K562 (cell line): ENCODE results near the gene MTA2. TPM values are rescaled to one million over a fixed set of nuclear protein-coding genes. Genes with fewer than 3 reads are reported as not detected.

ENCODE experiments used
- ASH1L ChIP-seq: fragments of 450-650 bp; IDR thresholded peaks from 2 replicates; pipeline ENCODE4 v1.6.1; 2018; ENCODE audit warnings: borderline replicate concordance, mild to moderate bottlenecking, low read depth; ENCODE audit not compliant: partially characterized antibody
- BMI1 ChIP-seq: fragments of 150-350 bp; IDR thresholded peaks from 2 replicates; pipeline ENCODE4 v1.6.1; 2014; ENCODE audit warnings: low read length
- CHD7 ChIP-seq: fragments of 200-600 bp; sonication (generic); IDR thresholded peaks from one replicate; pipeline ENCODE4 v1.6.1; 2012; ENCODE audit warnings: mild to moderate bottlenecking, low read depth, low read length, inconsistent platforms
- HDGF ChIP-seq: fragments of 450-650 bp; IDR thresholded peaks from 2 replicates; pipeline ENCODE4 v1.6.1; 2016
- MAFG ChIP-seq: fragments of 450-650 bp; conservative IDR thresholded peaks from 2 replicates; pipeline ENCODE4 v1.6.1; 2016; ENCODE audit warnings: missing genetic modification characterization, missing compliant biosample characterization
- NUFIP1 ChIP-seq: fragments of 450-650 bp; IDR thresholded peaks from 2 replicates; pipeline ENCODE4 v1.6.1; 2018; ENCODE audit not compliant: partially characterized antibody
- TSHZ1 ChIP-seq: fragments of 250-450 bp; sonication (Bioruptor Pico); IDR thresholded peaks from 2 replicates; pipeline ENCODE4 v1.4.0; 2020; ENCODE audit warnings: mild to moderate bottlenecking, moderate library complexity
- ZFP30 ChIP-seq: fragments of 250-450 bp; sonication (Bioruptor Pico); IDR thresholded peaks from 2 replicates; pipeline ENCODE4 v1.8.0; 2022; ENCODE audit warnings: moderate library complexity, mild to moderate bottlenecking, inconsistent platforms, borderline replicate concordance
- ZHX1 ChIP-seq: fragments of 150-350 bp; conservative IDR thresholded peaks from 2 replicates; pipeline ENCODE4 v1.6.1; 2014; ENCODE audit warnings: low read length
- polyA plus RNA-seq, 8 experiments: library from polyadenylated mRNA; depleted of rRNA in 4 of 8; stranded (reverse) in 5 of 8; unstranded in 3 of 8; fragments of >200 nt; fragmentation: Nextera tagmentation in 2 of 8; fragmentation: Illumina TruSeq in 1 of 8; extraction: Ambion mirVana in 2 of 8; extraction: Trizol in 1 of 8; gene quantifications; 2 replicates each; pipeline versions ENCODE4 v1.2.1 to v1.2.3, GENCODE V29; 2011 to 2014; ENCODE audit warnings: inconsistent platforms in 1 of 8, missing spikeins in 1 of 8
- total RNA-seq, 7 experiments: library from RNA; depleted of rRNA in 6 of 7; stranded (reverse); fragments of >200 nt in 6 of 7; fragmentation: Illumina TruSeq in 2 of 7; extraction: Trizol in 2 of 7; gene quantifications; 2 replicates each; pipeline versions ENCODE4 v1.2.1 to v1.2.3, GENCODE V29; 2011 to 2021; ENCODE audit warnings: low replicate concordance in 1 of 7

Gene MTA2
- total and polyA plus RNA-seq, 9 of the 15 experiments (the other 6 are each of a cell fraction or from before 2014, with no cell fraction given), result 6.2 to 220 (median 172) TPM

GRCh38 chr11:62621567-62622470, 20.2 kb upstream of the MTA2 start, which contains the start of gene B3GAT3 (continued):
- TF ChIP-seq CHD7 (no peak), NUFIP1 (no peak), HDGF (no peak), ZHX1 (no peak), ZFP30 (CRISPR knock-in tag) (no peak), BMI1 (no peak), MAFG (tag) (no peak), TSHZ1 (CRISPR knock-in tag) (no peak), ASH1L (no peak)
